Testis (tissue), 2 donors: ENCODE measurements around the gene ANO6.

Experiments used
- POLR2A ChIP-seq: fragments of 450-650 bp; IDR thresholded peaks from one replicate; pipeline ENCODE4 v1.6.1; 2017; ENCODE audit warnings: antibody characterized with exemption, mild to moderate bottlenecking, moderate library complexity
- TF ChIP-seq, protein P1 (sequence below), 3 experiments: fragments of 450-650 bp in 2 of 3; fragments of 200-600 bp in 1 of 3; sonication (generic) in 1 of 3; IDR thresholded peaks; one replicate each; pipeline ENCODE4 v1.5.1; 2016 to 2019; ENCODE audit warnings: antibody characterized with exemption in 3 of 3, mild to moderate bottlenecking in 2 of 3, moderate library complexity in 1 of 3

DNA sequence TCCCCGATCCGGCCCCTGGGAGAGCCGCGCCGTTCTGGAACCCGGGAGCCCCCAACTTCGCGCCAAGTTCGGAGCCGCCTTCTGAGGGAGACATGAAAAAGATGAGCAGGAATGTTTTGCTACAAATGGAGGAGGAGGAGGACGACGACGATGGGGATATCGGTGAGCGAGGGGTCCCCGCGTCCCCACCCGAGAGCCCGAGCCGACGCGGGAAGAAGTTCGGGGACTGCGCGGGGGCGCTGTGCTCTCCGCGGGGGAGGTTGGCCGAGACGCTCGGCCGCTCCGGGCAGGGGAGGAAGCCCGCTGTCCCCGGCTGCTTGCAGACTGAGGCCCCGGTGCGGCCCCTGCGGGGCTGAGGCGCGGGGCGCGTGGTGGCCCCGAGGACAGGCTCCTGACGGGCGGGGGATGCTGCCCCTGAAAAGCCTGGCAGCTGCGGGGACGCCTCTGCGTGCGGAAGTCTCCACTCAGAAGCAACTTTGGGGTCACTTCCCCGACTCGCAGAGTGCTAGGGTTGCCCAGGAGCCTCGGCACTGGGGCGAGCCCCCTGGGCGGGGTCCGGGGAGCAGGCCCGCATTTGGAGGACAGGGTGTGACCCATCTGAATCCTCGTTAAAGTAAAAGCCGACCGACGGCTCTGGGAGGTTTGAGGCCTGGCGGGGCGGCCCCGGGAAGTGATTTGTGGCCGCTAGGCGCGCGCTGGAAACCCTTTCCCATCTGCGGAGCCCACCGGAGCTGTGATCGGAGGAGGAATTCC, 511 bp downstream of the ANO6 start:
- TF ChIP-seq, protein P1, sequence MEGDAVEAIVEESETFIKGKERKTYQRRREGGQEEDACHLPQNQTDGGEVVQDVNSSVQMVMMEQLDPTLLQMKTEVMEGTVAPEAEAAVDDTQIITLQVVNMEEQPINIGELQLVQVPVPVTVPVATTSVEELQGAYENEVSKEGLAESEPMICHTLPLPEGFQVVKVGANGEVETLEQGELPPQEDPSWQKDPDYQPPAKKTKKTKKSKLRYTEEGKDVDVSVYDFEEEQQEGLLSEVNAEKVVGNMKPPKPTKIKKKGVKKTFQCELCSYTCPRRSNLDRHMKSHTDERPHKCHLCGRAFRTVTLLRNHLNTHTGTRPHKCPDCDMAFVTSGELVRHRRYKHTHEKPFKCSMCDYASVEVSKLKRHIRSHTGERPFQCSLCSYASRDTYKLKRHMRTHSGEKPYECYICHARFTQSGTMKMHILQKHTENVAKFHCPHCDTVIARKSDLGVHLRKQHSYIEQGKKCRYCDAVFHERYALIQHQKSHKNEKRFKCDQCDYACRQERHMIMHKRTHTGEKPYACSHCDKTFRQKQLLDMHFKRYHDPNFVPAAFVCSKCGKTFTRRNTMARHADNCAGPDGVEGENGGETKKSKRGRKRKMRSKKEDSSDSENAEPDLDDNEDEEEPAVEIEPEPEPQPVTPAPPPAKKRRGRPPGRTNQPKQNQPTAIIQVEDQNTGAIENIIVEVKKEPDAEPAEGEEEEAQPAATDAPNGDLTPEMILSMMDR (IDR thresholded peaks at IDR 0.05) = no peak
- TF ChIP-seq POLR2A = no peak
